Panc1 (cell line): ENCODE data around the gene PPP1R9A. TPM values are rescaled to one million over a fixed set of nuclear protein-coding genes. Genes with fewer than 3 reads are reported as not detected.

Source experiments
- ATAC-seq: fragments of 200-7000 bp; cut with Tn5 transposase; 2 replicates; pipeline ENCODE4 v1.9.1; 2020; ENCODE audit warnings: mild to moderate bottlenecking, moderate library complexity
- BruUV-seq: library from RNA; stranded (reverse); fragments of 400-500 nt; replicated peaks from 2 replicates; lab custom pipeline; 2021; lab: Mats Ljungman, UMichigan
- CTCF ChIA-PET: fragments of 300-600 bp; sonication (Branson Sonifier 250); formaldehyde crosslinking; loops from one replicate; lab custom pipeline; 2022; ENCODE audit warnings: antibody characterized with exemption; lab: Charles Lee
- POLR2A ChIA-PET: fragments of 300-600 bp; sonication (Branson Sonifier 250); formaldehyde crosslinking; loops from one replicate; lab custom pipeline; 2022; ENCODE audit warnings: antibody characterized with exemption; lab: Charles Lee
- DNase-seq: peaks from one replicate; pipeline ENCODE4 v3.0.0-alpha.2; 2010; ENCODE audit warnings: low read depth, low spot score
- H3K27ac ChIP-seq: 2 replicates; pipeline ENCODE4 v1.5.1; 2011; ENCODE audit warnings: mild to moderate bottlenecking, low read length, inconsistent platforms
- H3K27me3 ChIP-seq: fragments of 200-500 bp; sonication (Bioruptor generic); 2 replicates; pipeline ENCODE4 v1.6.0; 2014; ENCODE audit warnings: low read length, inconsistent platforms; ENCODE audit not compliant: control insufficient read depth, insufficient read depth
- H3K36me3 ChIP-seq: fragments of 200-500 bp; sonication (Bioruptor generic); 2 replicates; pipeline ENCODE4 v1.5.1; 2014; ENCODE audit warnings: inconsistent platforms, mild to moderate bottlenecking, low read length, moderate library complexity; ENCODE audit not compliant: control insufficient read depth, insufficient read depth
- H3K4me1 ChIP-seq: 2 replicates; pipeline ENCODE4 v1.5.1; 2011; ENCODE audit warnings: inconsistent platforms, mild to moderate bottlenecking, low read length, moderate library complexity; ENCODE audit not compliant: control insufficient read depth, insufficient read depth
- H3K4me3 ChIP-seq, 2 experiments: 2 replicates each; pipeline ENCODE4 v1.5.1; 2011 to 2012; ENCODE audit warnings: low read depth in 2 of 2, low read length in 2 of 2, mild to moderate bottlenecking in 2 of 2, inconsistent platforms in 1 of 2, moderate library complexity in 1 of 2
- H3K9me3 ChIP-seq: fragments of 200-500 bp; sonication (Bioruptor generic); 2 replicates; pipeline ENCODE4 v1.5.1; 2014; ENCODE audit warnings: low read depth, mild to moderate bottlenecking, inconsistent platforms, low read length, moderate library complexity; ENCODE audit not compliant: control insufficient read depth, insufficient read depth
- CTCF ChIP-seq: fragments of 450-650 bp; IDR thresholded peaks from 2 replicates; pipeline ENCODE4 v1.5.1; 2017; ENCODE audit warnings: mild to moderate bottlenecking
- POLR2AphosphoS5 ChIP-seq: IDR thresholded peaks from 2 replicates; pipeline ENCODE4 v1.6.1; 2012; ENCODE audit warnings: mild to moderate bottlenecking, low read depth, low read length, moderate library complexity
- REST ChIP-seq, 2 experiments: IDR thresholded peaks; 2 replicates each; pipeline ENCODE4 v1.6.1; 2011 to 2012; ENCODE audit warnings: low read depth in 2 of 2, control low read depth in 1 of 2, low read length in 1 of 2, mild to moderate bottlenecking in 1 of 2, moderate library complexity in 1 of 2; ENCODE audit not compliant: insufficient read depth in 1 of 2
- SIN3A ChIP-seq: IDR thresholded peaks from 2 replicates; pipeline ENCODE4 v1.6.1; 2012; ENCODE audit warnings: low read depth, mild to moderate bottlenecking, low read length, moderate library complexity, borderline replicate concordance; ENCODE audit not compliant: insufficient read depth
- TCF7L2 ChIP-seq: IDR thresholded peaks from 2 replicates; pipeline ENCODE4 v1.6.1; 2011; ENCODE audit warnings: mild to moderate bottlenecking, low read depth, low read length, inconsistent platforms
- in situ Hi-C: cut with HindIII; loops from 2 replicates; pipeline ENCODE4 v1.10.0; 2016; ENCODE audit warnings: low sequenced_read_pairs, low pct_unique_long_range_greater_than_20kb
- intact Hi-C: fragments of 100-400 bp; cut with micrococcal nuclease; formaldehyde crosslinking; loops from one replicate; pipeline ENCODE4 v1.10.0; 2022; ENCODE audit not compliant: unreplicated experiment
- total RNA-seq: library from RNA; stranded (reverse); gene quantifications from one replicate; pipeline ENCODE4 v1.2.1, GENCODE V29; 2021; ENCODE audit not compliant: unreplicated experiment

PPP1R9A gene
- total RNA-seq, 1 experiment from 2014 or later: 5.0 TPM

GRCh38 chr7:95323410-95324129 lies 416.2 kb downstream of the PPP1R9A start:
- intact Hi-C loops: no loop called here
- no peaks in the 10 kb centered on the region for H3K27me3 ChIP-seq
- ATAC-seq (no peak), DNase-seq (no peak)
- ChIA-PET POLR2A (interaction anchor here (0.7 kb wide), 1 partner anchor 206 kb away, joined by 3 read pairs; no protein-coding TSS in a partner anchor), CTCF (no interaction called here)
- no peak overlapping the region for H3K27ac ChIP-seq
- no TSS peak for BruUV-seq
- TF ChIP-seq REST (IDR thresholded peaks at IDR 0.05; ENCODE audit: insufficient read depth in 1 of 2, low read depth in 2 of 2, low read length in 1 of 2) (no peak), SIN3A (no peak), TCF7L2 (no peak), POLR2AphosphoS5 (no peak), CTCF (no peak)
- in situ Hi-C loops: no loop called here
- no peak overlapping the region for H3K4me3 ChIP-seq
- no peaks in the 10 kb centered on the region for H3K4me1 ChIP-seq
- H3K36me3 ChIP-seq: no peaks in the 10 kb centered on the region
- no peaks in the 10 kb centered on the region for H3K9me3 ChIP-seq

GRCh38 chr7:95324431-95324830 lies 417.0 kb downstream of the PPP1R9A start, which contains the start of gene PON1:
Gene PON1 (minus strand): TSS chr7:95324532. CDS start chr7:95324475, 57 bp downstream.
- Histone ChIP-seq H3K27me3 (no peaks in the 10 kb centered on the region), H3K9me3 (no peaks in the 10 kb centered on the region), H3K4me1 (no peaks in the 10 kb centered on the region), H3K4me3 (no peak within 1 kb of the TSS), H3K36me3 (no peaks in the 10 kb centered on the region), H3K27ac (no peak within 1 kb of the TSS)
- in situ Hi-C loops: no loop called here
- no peak for ATAC-seq
- DNase-seq: no peak
- TF ChIP-seq CTCF: no peak
- no peak for TF ChIP-seq TCF7L2
- no peak for TF ChIP-seq REST (IDR thresholded peaks at IDR 0.05; ENCODE audit: insufficient read depth in 1 of 2, low read depth in 2 of 2, low read length in 1 of 2)
- TF ChIP-seq SIN3A: no peak
- no peak for TF ChIP-seq POLR2AphosphoS5
- POLR2A ChIA-PET: no interaction called here
- intact Hi-C loops: no loop called here
- BruUV-seq: no TSS peak
- CTCF ChIA-PET: no interaction called here
